OCI-LY7 (cell line): ENCODE results near the gene RAE1. TPM values are rescaled to one million over a fixed set of nuclear protein-coding genes. Genes with fewer than 3 reads are reported as not detected.

Experiments used
- BruUV-seq: library from RNA; stranded (reverse); fragments of 400-500 nt; replicated peaks from 2 replicates; lab custom pipeline; 2021; lab: Mats Ljungman, UMichigan
- CTCF ChIA-PET: fragments of 300-600 bp; sonication (Branson Sonifier 250); formaldehyde crosslinking; loops from one replicate; lab custom pipeline; 2022; ENCODE audit warnings: antibody characterized with exemption; ENCODE audit not compliant: unreplicated experiment; lab: Charles Lee
- POLR2A ChIA-PET: fragments of 300-600 bp; sonication (Branson Sonifier 250); formaldehyde crosslinking; loops from one replicate; lab custom pipeline; 2022; ENCODE audit warnings: antibody characterized with exemption; lab: Charles Lee
- DNase-seq: peaks from one replicate; pipeline ENCODE4 v3.0.0-alpha.2; 2015; ENCODE audit warnings: low spot score
- H2AFZ ChIP-seq: fragments of 200-600 bp; sonication (generic), shearing (Covaris generic); 2 replicates; pipeline ENCODE4 v1.6.1; 2014; ENCODE audit warnings: mild to moderate bottlenecking, antibody characterized with exemption, low read length, moderate library complexity
- H3K27ac ChIP-seq: fragments of 200-600 bp; sonication (generic); 2 replicates; pipeline ENCODE4 v1.5.1; 2014; ENCODE audit warnings: mixed run types, low read depth, mild to moderate bottlenecking, moderate library complexity, low read length, inconsistent platforms; ENCODE audit not compliant: poor library complexity, severe bottlenecking
- H3K36me3 ChIP-seq: fragments of 200-600 bp; sonication (generic); 2 replicates; pipeline ENCODE4 v1.6.1; 2014; ENCODE audit warnings: mild to moderate bottlenecking, antibody characterized with exemption, low read length, moderate library complexity, mixed read lengths; ENCODE audit not compliant: insufficient read depth
- H3K4me1 ChIP-seq: fragments of 200-600 bp; sonication (generic); 2 replicates; pipeline ENCODE4 v1.5.1; 2014; ENCODE audit warnings: mild to moderate bottlenecking, low read length; ENCODE audit not compliant: insufficient read depth, poor library complexity, severe bottlenecking
- H3K4me2 ChIP-seq: fragments of 200-600 bp; sonication (generic); 2 replicates; pipeline ENCODE4 v1.6.1; 2014; ENCODE audit warnings: mild to moderate bottlenecking, low read length
- H3K4me3 ChIP-seq: fragments of 200-600 bp; sonication (generic); 2 replicates; pipeline ENCODE4 v1.5.1; 2014; ENCODE audit warnings: mild to moderate bottlenecking, low read depth, low read length; ENCODE audit not compliant: poor library complexity, severe bottlenecking
- H3K79me2 ChIP-seq: fragments of 200-600 bp; sonication (generic); 2 replicates; pipeline ENCODE4 v1.6.1; 2016; ENCODE audit warnings: low read depth, mild to moderate bottlenecking, low read length, moderate library complexity, mixed read lengths; ENCODE audit not compliant: insufficient read depth
- H3K9me2 ChIP-seq: fragments of 200-600 bp; sonication (generic); 2 replicates; pipeline ENCODE4 v1.6.1; 2016; ENCODE audit warnings: mild to moderate bottlenecking, low read length, mixed read lengths; ENCODE audit not compliant: insufficient read depth
- H3K9me3 ChIP-seq: fragments of 200-600 bp; sonication (generic); 2 replicates; pipeline ENCODE4 v1.6.1; 2014; ENCODE audit warnings: mild to moderate bottlenecking, mixed run types, low read length, mixed read lengths
- H4K20me1 ChIP-seq: fragments of 200-600 bp; sonication (generic); 2 replicates; pipeline ENCODE4 v1.6.1; 2014; ENCODE audit warnings: mild to moderate bottlenecking, antibody characterized with exemption, low read length, moderate library complexity, mixed read lengths; ENCODE audit not compliant: insufficient read depth
- EZH2phosphoT487 ChIP-seq: fragments of 200-600 bp; sonication (generic); IDR thresholded peaks from 2 replicates; pipeline ENCODE4 v1.6.1; 2018; ENCODE audit warnings: low read depth, borderline replicate concordance, mild to moderate bottlenecking, mixed run types, antibody characterized with exemption, low read length, moderate library complexity, mixed read lengths
- intact Hi-C: fragments of 100-400 bp; cut with micrococcal nuclease; formaldehyde crosslinking; loops from one replicate; pipeline ENCODE4 v1.10.0; 2022; ENCODE audit not compliant: unreplicated experiment
- total RNA-seq, 2 experiments: library from RNA; depleted of rRNA in 1 of 2; stranded (reverse); fragments of >200 nt in 1 of 2; shearing (Covaris generic) in 1 of 2; gene quantifications; 2 replicates each; pipeline ENCODE4 v1.2.3, GENCODE V29; 2014 to 2022
- TF ChIP-seq, protein P1 (sequence below): fragments of 200-600 bp; sonication (generic); conservative IDR thresholded peaks from 2 replicates; pipeline ENCODE4 v1.5.1; 2014; ENCODE audit warnings: mild to moderate bottlenecking, antibody characterized with exemption, low read length, moderate library complexity, mixed read lengths

The RAE1 gene
- total RNA-seq, 2 experiments from 2014 or later = 55.0 to 57.4 TPM

DNA sequence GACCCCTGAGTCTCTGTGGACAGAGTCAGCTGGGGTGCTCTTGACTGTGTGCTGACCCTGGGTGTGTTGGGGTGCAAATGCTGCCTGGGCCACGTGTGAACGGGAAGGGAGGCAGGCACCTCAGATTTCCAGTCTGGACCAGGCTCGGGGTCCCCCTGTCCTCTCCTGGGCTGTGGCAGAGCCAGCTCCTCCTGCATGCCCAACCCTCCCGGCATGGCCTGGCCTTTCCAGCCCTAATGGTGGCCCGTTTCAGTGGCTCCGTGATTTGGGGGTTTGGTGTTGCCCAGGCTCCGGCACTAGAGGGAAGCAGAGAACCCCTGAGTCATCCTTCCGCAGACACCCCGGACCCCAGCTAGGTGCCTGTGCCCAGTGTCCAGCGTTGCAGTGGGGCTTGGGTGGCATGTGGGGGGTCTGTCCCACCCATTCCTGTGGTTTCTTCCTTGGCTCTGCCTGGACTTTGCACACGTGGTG, 49.2 kb downstream of the RAE1 start:
- Histone ChIP-seq H3K4me1 (peaks cover 68% of the 10 kb centered on the region), H3K27ac (peak overlapping the region; percentile 97), H3K4me2 (peak overlapping the region; percentile 91), H3K4me3 (peak overlapping the region; percentile 99), H2AFZ (no peak overlapping the region), H3K79me2 (peaks cover 87% of the 10 kb centered on the region), H4K20me1 (peaks cover 6% of the 10 kb centered on the region; the same call in 1 of the 2 replicates), H3K9me2 (no peaks in the 10 kb centered on the region), H3K36me3 (peaks cover 94% of the 10 kb centered on the region), H3K9me3 (no peaks in the 10 kb centered on the region)
- TF ChIP-seq EZH2phosphoT487 = no peak
- TF ChIP-seq, protein P1, sequence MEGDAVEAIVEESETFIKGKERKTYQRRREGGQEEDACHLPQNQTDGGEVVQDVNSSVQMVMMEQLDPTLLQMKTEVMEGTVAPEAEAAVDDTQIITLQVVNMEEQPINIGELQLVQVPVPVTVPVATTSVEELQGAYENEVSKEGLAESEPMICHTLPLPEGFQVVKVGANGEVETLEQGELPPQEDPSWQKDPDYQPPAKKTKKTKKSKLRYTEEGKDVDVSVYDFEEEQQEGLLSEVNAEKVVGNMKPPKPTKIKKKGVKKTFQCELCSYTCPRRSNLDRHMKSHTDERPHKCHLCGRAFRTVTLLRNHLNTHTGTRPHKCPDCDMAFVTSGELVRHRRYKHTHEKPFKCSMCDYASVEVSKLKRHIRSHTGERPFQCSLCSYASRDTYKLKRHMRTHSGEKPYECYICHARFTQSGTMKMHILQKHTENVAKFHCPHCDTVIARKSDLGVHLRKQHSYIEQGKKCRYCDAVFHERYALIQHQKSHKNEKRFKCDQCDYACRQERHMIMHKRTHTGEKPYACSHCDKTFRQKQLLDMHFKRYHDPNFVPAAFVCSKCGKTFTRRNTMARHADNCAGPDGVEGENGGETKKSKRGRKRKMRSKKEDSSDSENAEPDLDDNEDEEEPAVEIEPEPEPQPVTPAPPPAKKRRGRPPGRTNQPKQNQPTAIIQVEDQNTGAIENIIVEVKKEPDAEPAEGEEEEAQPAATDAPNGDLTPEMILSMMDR = peak; percentile 59
- CTCF ChIA-PET = no interaction called here
- POLR2A ChIA-PET = interaction anchor here (0.5 to 3.2 kb wide), 7 partner anchors 8 to 77 kb away, joined by 3 to 24 read pairs (median 4); no protein-coding TSS in a partner anchor
- no TSS peak for BruUV-seq
- intact Hi-C loops = no loop called here
- DNase-seq = no peak

DNA sequence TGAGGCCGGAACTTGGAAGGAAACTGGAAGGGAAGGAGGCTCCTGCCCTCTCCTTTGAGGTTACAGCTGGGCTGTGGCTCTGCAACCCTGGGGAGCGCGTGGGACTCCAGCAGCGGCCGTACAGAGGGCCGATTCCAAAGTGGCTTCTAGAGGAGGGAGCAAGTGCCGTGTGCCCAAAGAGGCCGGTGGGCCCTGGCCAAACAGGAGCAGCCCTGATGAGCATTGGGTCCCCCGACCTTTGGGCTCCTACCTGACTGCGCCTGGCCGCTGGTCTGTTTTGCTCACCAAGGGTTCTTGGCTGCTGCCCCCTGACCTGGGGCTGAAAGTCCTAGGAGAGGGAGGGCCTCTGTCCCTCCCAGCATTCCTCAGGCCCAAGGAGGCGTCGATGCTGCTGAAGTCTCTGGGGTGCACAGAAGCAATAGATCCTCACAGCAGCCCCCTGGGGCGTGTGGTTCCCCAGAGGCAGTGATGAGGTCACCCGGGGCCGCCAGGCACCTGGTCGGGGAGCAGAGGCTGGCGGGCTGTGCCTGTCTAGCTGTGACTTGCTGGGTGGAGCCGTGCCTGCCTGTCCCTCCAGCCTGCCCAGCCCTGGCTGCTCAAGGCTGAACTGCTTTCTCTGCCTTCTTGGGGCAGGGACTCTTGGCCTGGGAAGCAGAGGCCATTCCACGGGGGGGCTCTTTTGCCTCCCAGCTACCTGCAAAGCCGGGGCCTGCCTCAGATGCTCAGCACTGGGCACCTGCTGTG, 49.9 kb downstream of the RAE1 start:
- POLR2A ChIA-PET = interaction anchor here (1.1 to 1.5 kb wide), 2 partner anchors 11 to 13 kb away, joined by 3 to 6 read pairs; no protein-coding TSS in a partner anchor
- peak; percentile 82 for DNase-seq
- CTCF ChIA-PET = interaction anchor here (0.6 to 0.9 kb wide), 2 partner anchors 11 to 25 kb away, joined by 3 to 4 read pairs; no protein-coding TSS in a partner anchor
- no peaks in the 10 kb centered on the region for H3K9me3 ChIP-seq
- H2AFZ ChIP-seq = no peak overlapping the region
- TF ChIP-seq, protein P1 = no peak
- no peak for TF ChIP-seq EZH2phosphoT487
- peak overlapping the region; percentile 91 for H3K4me2 ChIP-seq
- peak overlapping the region; percentile 99 for H3K4me3 ChIP-seq
- peaks cover 94% of the 10 kb centered on the region for H3K36me3 ChIP-seq
- H4K20me1 ChIP-seq = peaks cover 6% of the 10 kb centered on the region; the same call in 1 of the 2 replicates
- peaks cover 61% of the 10 kb centered on the region for H3K4me1 ChIP-seq
- peaks cover 79% of the 10 kb centered on the region for H3K79me2 ChIP-seq
- H3K27ac ChIP-seq = peak overlapping the region; percentile 97
- no peaks in the 10 kb centered on the region for H3K9me2 ChIP-seq
- intact Hi-C loops = no loop called here
- no TSS peak for BruUV-seq
